Measurements from ENCODE around the gene ZNF180.
A peak's percentile ranks its signal among the peaks of the same experiment; 100 is the strongest.

Gene ZNF180

DNA sequence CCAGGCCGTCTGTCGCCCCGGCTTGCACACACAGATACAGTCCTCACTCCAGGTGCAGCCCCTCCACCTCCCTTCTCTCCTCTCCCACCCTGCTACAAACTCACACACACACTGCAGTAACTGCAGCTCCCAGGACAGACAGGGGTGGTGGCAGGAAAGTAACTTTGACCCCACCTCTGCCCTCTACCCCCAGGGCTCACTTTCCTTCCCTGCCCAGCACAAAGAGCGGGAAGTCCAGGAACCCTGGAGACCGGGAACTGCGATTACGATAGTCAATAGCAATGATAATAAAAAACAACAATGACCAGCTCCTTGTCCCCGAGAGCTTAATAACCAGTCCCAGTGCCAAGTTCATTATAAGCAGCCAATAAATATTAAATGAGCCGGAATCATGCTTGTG is 29.2 kb upstream of the ZNF180 start, which contains the start of gene CEACAM20:
CEACAM20 (minus strand) TSS at position 140 of the 400 bp plus-strand sequence. CDS start 166 bp downstream, outside the sequence.
- Histone ChIP-seq H3K9ac (ENCODE audit: low read depth, low read length) (no peak within 1 kb of the TSS), H3K27me3 (ENCODE audit: control insufficient read depth, insufficient read depth, low read length) (no peaks in the 10 kb centered on the region), H3K27ac (ENCODE audit: low read depth, low read length) (no peak within 1 kb of the TSS), H3K4me1 (ENCODE audit: control insufficient read depth, insufficient read depth, low read length) (no peaks in the 10 kb centered on the region), H3K4me3 (ENCODE audit: low read depth, low read length) (no peak within 1 kb of the TSS), H3K36me3 (ENCODE audit: control insufficient read depth, insufficient read depth, low read length) (no peaks in the 10 kb centered on the region), H3K9me3 (ENCODE audit: control insufficient read depth, insufficient read depth, low read length) (peaks cover 46% of the 10 kb centered on the region)

DNA sequence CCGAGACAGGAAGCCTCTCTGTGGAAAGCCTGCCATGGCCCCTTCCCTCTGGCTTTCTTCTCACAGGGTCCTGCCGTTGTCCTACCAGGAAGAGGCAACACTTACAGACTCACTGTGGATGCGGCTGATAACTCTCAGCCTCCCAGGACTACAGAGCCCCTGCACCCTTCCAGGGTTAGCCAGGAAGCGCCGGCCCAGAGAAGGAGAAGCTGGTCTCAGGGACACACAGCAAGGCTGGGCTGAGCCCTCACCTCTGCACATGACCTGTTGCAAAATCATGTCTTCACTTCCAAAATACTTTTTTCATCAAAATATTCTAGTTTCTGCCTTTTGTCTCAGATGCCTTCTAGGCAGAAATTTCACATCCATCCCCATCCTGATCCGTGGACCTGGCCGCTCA is 27.2 kb upstream of the ZNF180 start:
- Histone ChIP-seq H3K9me3 (ENCODE audit: control insufficient read depth, insufficient read depth, low read length) (peaks cover 51% of the 10 kb centered on the region), H3K36me3 (ENCODE audit: control insufficient read depth, insufficient read depth, low read length) (no peaks in the 10 kb centered on the region)

DNA sequence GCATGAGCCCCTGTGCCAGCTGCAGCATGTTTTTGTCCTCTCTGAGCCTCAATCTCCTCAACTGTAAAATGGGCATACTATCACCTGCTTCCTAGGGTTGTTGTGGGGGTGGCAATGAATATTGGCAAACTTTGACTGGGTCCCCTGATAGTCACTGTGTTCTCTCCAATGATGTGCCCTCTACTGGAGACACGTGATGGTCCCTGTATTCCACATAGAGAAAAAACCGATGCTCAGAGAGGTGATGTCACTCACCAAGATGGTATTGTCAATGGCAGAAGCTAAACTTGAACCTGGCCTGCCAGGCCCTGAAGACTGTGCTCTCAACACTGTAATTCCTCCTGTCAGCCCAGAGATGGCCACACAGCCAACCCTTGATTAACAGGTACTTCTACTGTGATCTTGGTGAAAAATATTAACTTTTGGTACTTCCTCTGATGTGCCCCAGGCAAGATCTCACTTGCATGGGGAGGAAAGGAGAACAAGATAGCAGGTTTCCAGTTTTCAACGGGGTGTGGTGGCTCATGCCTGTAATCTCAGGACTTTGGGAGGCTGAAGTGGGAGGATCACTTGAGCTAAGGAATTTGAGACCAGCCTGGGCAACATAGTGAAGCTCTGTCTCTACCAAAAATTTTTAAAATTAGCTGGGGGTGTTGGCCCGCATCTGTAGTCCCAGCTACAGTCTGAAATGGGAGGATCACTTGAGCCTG is 25.6 kb upstream of the ZNF180 start:
- H3K9ac ChIP-seq (ENCODE audit: low read depth, low read length) = no peak overlapping the region
- H3K36me3 ChIP-seq (ENCODE audit: control insufficient read depth, insufficient read depth, low read length) = no peaks in the 10 kb centered on the region
- no peak overlapping the region for H3K27ac ChIP-seq (ENCODE audit: low read depth, low read length)
- no peaks in the 10 kb centered on the region for H3K27me3 ChIP-seq (ENCODE audit: control insufficient read depth, insufficient read depth, low read length)
- H3K4me3 ChIP-seq (ENCODE audit: low read depth, low read length) = no peak overlapping the region
- no peaks in the 10 kb centered on the region for H3K4me1 ChIP-seq (ENCODE audit: control insufficient read depth, insufficient read depth, low read length)
- peaks cover 60% of the 10 kb centered on the region for H3K9me3 ChIP-seq (ENCODE audit: control insufficient read depth, insufficient read depth, low read length)

More for the DNA sequence above, 27.2 kb upstream of the ZNF180 start:
- no peaks in the 10 kb centered on the region for H3K27me3 ChIP-seq (ENCODE audit: control insufficient read depth, insufficient read depth, low read length)
- no peak overlapping the region for H3K9ac ChIP-seq (ENCODE audit: low read depth, low read length)
- H3K4me1 ChIP-seq (ENCODE audit: control insufficient read depth, insufficient read depth, low read length) = no peaks in the 10 kb centered on the region
- no peak overlapping the region for H3K27ac ChIP-seq (ENCODE audit: low read depth, low read length)
- no peak overlapping the region for H3K4me3 ChIP-seq (ENCODE audit: low read depth, low read length)

DNA sequence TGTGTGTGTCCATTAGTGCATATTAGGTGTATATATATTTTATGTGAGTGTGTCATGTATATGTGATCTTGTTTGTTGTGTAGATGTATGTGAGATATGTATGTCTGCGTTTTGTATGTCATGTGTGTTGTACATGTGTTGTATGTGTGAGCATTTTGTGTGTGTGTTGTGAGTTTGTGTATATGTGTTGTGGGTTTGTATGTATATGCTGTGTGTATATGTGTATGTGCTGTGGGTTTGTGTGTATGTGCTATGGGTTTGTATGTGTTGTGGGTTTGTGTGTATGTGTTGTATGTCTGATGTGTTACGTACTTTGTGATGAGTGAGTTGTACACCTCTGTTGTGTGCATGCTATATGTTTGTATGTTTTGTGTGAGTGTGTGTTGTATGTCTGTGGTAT is 21.0 kb upstream of the ZNF180 start:
- Histone ChIP-seq H3K27ac (ENCODE audit: low read depth, low read length) (no peak overlapping the region), H3K9me3 (ENCODE audit: control insufficient read depth, insufficient read depth, low read length) (peaks cover 45% of the 10 kb centered on the region), H3K4me1 (ENCODE audit: control insufficient read depth, insufficient read depth, low read length) (no peaks in the 10 kb centered on the region), H3K36me3 (ENCODE audit: control insufficient read depth, insufficient read depth, low read length) (no peaks in the 10 kb centered on the region), H3K27me3 (ENCODE audit: control insufficient read depth, insufficient read depth, low read length) (no peaks in the 10 kb centered on the region), H3K4me3 (ENCODE audit: low read depth, low read length) (no peak overlapping the region), H3K9ac (ENCODE audit: low read depth, low read length) (no peak overlapping the region)

DNA sequence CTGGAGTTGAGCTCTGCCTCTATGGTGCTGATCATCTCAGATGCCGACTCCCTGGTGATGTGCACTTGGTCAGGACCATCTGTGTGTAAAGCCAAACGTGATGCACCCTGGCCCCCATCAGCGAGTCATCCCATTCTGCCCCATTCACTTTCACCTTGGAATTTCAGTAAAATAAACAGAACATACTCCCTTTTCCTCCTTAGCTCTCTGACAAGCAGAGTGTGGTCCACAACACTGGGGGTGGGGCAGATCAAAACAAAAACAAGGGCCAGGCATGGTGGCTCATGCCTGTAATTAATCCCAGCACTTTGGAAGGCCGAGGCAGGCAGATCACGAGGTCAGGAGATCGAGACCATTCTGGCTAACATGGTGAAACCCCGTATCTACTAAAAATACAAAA is 16.8 kb upstream of the ZNF180 start:
- Histone ChIP-seq H3K9me3 (ENCODE audit: control insufficient read depth, insufficient read depth, low read length) (peaks cover 37% of the 10 kb centered on the region), H3K4me1 (ENCODE audit: control insufficient read depth, insufficient read depth, low read length) (no peaks in the 10 kb centered on the region), H3K27ac (ENCODE audit: low read depth, low read length) (no peak overlapping the region), H3K27me3 (ENCODE audit: control insufficient read depth, insufficient read depth, low read length) (no peaks in the 10 kb centered on the region), H3K36me3 (ENCODE audit: control insufficient read depth, insufficient read depth, low read length) (no peaks in the 10 kb centered on the region), H3K4me3 (ENCODE audit: low read depth, low read length) (no peak overlapping the region), H3K9ac (ENCODE audit: low read depth, low read length) (no peak overlapping the region)

DNA sequence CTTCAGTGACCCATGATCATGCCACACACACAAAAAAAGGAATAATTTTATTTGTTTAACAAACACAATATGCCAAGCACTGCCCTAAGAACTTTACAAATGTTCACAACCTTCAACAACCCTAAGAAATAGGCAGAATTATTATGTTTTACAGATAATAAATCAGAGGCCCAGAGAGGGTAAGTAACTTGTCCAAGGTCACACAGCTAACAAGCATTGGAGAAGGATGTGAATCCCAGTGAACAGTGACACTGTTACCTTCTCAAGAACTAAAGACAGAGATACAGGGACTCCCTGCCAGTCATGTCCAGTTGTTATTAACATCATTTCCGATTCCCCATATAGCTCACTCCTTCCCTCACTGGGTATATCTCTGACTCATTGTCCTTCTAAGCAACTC is 15.6 kb upstream of the ZNF180 start:
- no peak overlapping the region for H3K27ac ChIP-seq (ENCODE audit: low read depth, low read length)
- no peaks in the 10 kb centered on the region for H3K4me1 ChIP-seq (ENCODE audit: control insufficient read depth, insufficient read depth, low read length)
- no peak overlapping the region for H3K4me3 ChIP-seq (ENCODE audit: low read depth, low read length)
- no peaks in the 10 kb centered on the region for H3K27me3 ChIP-seq (ENCODE audit: control insufficient read depth, insufficient read depth, low read length)
- H3K9ac ChIP-seq (ENCODE audit: low read depth, low read length) = no peak overlapping the region
- peaks cover 31% of the 10 kb centered on the region for H3K9me3 ChIP-seq (ENCODE audit: control insufficient read depth, insufficient read depth, low read length)
- H3K36me3 ChIP-seq (ENCODE audit: control insufficient read depth, insufficient read depth, low read length) = no peaks in the 10 kb centered on the region

DNA sequence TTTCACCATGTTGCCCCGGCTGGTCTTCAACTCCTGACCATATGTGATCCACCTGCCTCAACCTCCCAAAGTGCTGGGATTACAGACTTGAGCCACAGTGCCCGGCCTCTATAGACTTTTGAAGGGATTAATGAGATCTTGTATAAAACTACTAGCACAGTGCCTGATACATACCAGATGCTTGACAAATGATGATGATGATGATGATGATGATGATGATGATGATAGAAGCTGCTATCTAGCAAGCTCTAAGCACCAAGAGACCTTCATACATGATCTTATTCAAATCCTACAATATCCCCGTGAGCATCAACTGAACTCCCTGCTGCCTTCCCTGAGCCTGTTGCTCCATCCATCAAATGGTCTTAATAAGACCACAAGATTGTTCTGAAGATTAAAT is 14.7 kb upstream of the ZNF180 start:
- Histone ChIP-seq H3K4me1 (ENCODE audit: control insufficient read depth, insufficient read depth, low read length) (no peaks in the 10 kb centered on the region), H3K27me3 (ENCODE audit: control insufficient read depth, insufficient read depth, low read length) (no peaks in the 10 kb centered on the region), H3K4me3 (ENCODE audit: low read depth, low read length) (no peak overlapping the region), H3K36me3 (ENCODE audit: control insufficient read depth, insufficient read depth, low read length) (no peaks in the 10 kb centered on the region), H3K9ac (ENCODE audit: low read depth, low read length) (no peak overlapping the region), H3K27ac (ENCODE audit: low read depth, low read length) (no peak overlapping the region), H3K9me3 (ENCODE audit: control insufficient read depth, insufficient read depth, low read length) (peaks cover 26% of the 10 kb centered on the region)

DNA sequence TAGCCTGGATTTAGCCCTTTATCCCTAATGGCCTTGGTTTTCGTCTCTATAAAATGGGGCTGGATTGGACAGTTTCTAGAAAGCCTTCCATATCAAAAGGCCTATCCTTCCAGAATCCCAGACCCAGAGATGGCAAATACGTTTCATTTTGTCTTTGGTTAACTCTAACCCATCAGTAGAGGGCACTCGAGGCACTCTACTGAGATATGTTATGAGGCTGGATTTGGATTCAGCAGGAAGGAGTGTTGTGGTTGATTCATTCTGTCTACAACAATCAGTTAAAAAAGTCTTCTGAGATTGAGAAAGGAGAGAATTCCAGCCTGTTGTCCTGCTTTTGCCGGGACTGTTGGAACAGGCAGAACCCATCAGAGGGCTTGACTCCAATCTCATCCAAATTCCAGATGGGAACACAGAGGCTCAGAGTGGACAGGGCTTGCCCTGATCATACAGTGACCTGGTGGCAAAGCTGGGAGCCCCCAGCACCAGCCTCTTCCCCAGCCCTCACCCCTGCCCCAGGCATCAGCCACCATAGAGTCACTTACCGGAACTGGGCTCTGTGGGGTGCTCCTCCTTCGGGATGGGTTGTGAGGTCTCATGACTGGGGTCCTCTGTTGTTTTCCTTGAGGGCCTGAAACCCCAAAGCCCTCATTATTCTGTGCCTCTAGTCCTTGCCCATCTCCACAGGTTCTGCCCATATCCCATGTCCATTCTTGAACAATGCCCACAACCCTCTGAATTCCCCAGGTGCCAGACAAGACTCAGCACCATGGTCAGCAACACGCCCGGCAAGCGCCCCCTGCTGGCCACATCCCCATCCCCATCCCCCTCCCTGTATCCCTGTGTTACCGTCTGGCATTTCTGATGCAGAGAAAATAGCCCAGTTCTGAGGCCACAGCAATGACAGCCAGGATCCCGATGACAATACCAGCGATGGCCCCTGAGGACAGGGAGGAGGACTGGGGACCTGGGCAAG is 12.3 kb upstream of the ZNF180 start:
- H3K36me3 ChIP-seq (ENCODE audit: control insufficient read depth, insufficient read depth, low read length) = no peaks in the 10 kb centered on the region
- no peaks in the 10 kb centered on the region for H3K27me3 ChIP-seq (ENCODE audit: control insufficient read depth, insufficient read depth, low read length)
- H3K9ac ChIP-seq (ENCODE audit: low read depth, low read length) = no peak overlapping the region
- H3K4me3 ChIP-seq (ENCODE audit: low read depth, low read length) = no peak overlapping the region
- H3K4me1 ChIP-seq (ENCODE audit: control insufficient read depth, insufficient read depth, low read length) = no peaks in the 10 kb centered on the region
- H3K27ac ChIP-seq (ENCODE audit: low read depth, low read length) = no peak overlapping the region
- peaks cover 27% of the 10 kb centered on the region for H3K9me3 ChIP-seq (ENCODE audit: control insufficient read depth, insufficient read depth, low read length)

DNA sequence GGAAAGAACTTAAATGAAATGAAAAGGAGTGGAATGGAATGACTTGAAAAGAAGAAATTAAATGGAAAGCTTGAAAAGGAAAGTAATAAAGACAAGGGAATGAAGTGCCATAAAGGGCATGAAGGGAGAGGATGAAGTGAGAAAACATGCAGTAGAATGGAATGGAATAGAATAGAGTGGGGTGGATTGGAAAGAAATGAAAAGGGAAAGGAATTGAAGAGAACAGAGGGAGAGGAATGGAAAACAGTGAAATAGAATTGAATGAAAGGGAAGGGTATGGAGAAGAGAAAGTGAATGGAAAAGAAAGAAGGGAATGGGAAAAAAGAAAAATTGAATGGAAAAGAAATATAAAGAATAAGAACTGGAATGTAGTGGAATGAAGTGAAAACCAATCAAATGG is 9.2 kb upstream of the ZNF180 start:
- Histone ChIP-seq H3K4me1 (ENCODE audit: control insufficient read depth, insufficient read depth, low read length) (no peaks in the 10 kb centered on the region), H3K9me3 (ENCODE audit: control insufficient read depth, insufficient read depth, low read length) (peaks cover 23% of the 10 kb centered on the region), H3K36me3 (ENCODE audit: control insufficient read depth, insufficient read depth, low read length) (no peaks in the 10 kb centered on the region), H3K27ac (ENCODE audit: low read depth, low read length) (no peak overlapping the region), H3K4me3 (ENCODE audit: low read depth, low read length) (no peak overlapping the region), H3K27me3 (ENCODE audit: control insufficient read depth, insufficient read depth, low read length) (no peaks in the 10 kb centered on the region), H3K9ac (ENCODE audit: low read depth, low read length) (no peak overlapping the region)

DNA sequence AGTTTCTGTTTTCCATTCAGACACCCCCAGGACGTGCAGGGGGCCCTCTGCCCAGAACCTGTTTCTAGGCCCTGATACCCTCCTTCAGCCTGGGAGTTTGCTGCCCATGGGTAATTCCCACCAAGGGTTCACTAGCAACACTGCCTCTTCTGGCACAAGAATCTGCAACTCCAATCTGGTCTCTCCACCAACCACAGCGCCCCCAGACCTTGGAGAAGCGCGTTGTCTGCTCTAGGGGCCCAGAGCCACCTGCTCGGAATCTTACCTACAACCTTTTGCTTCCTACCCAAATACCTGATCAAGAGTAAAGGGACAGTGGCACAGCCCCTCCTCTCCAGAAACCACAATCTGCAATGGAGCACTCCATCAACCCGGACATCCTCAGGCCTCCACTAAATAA is 763 bp downstream of the ZNF180 start:
- peak overlapping the region; percentile 99 for H3K4me3 ChIP-seq (ENCODE audit: low read depth, low read length)
- peaks cover 58% of the 10 kb centered on the region for H3K9me3 ChIP-seq (ENCODE audit: control insufficient read depth, insufficient read depth, low read length)
- peaks cover 29% of the 10 kb centered on the region for H3K36me3 ChIP-seq (ENCODE audit: control insufficient read depth, insufficient read depth, low read length)
- no peaks in the 10 kb centered on the region for H3K27me3 ChIP-seq (ENCODE audit: control insufficient read depth, insufficient read depth, low read length)
- H3K27ac ChIP-seq (ENCODE audit: low read depth, low read length) = peak overlapping the region; percentile 88
- 0 out of 2 replicates have a peak, but pooled peaks cover 2% of the 10 kb centered on the region for H3K4me1 ChIP-seq (ENCODE audit: control insufficient read depth, insufficient read depth, low read length)
- H3K9ac ChIP-seq (ENCODE audit: low read depth, low read length) = peak overlapping the region; percentile 68

DNA sequence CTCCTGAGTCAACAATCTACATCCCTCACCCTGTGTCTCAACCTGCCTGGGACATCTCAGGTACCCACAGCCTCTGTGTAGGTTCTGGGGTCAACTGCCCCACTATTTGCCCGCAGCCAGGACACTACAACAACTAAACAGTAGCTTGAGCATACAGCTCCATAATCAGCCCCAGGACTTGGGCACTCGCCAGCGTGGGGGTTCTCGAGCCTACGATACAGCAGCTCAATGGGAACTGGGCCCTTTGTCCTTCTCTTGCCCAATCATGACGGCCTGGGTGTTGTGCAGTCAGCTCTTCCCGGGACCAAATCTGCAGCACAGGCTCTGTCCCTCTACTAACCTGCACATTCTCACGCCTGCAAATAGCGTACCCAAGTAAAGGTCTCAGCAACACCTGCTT is 1.3 kb downstream of the ZNF180 start:
- H3K9me3 ChIP-seq (ENCODE audit: control insufficient read depth, insufficient read depth, low read length) = peaks cover 57% of the 10 kb centered on the region
- peak overlapping the region; percentile 99 for H3K4me3 ChIP-seq (ENCODE audit: low read depth, low read length)
- H3K27ac ChIP-seq (ENCODE audit: low read depth, low read length) = no peak overlapping the region
- 0 out of 2 replicates have a peak, but pooled peaks cover 2% of the 10 kb centered on the region for H3K4me1 ChIP-seq (ENCODE audit: control insufficient read depth, insufficient read depth, low read length)
- no peak overlapping the region for H3K9ac ChIP-seq (ENCODE audit: low read depth, low read length)
- no peaks in the 10 kb centered on the region for H3K27me3 ChIP-seq (ENCODE audit: control insufficient read depth, insufficient read depth, low read length)
- H3K36me3 ChIP-seq (ENCODE audit: control insufficient read depth, insufficient read depth, low read length) = peaks cover 35% of the 10 kb centered on the region
